ENCODE measurements around the gene SOX6. TPM values are rescaled to one million over a fixed set of nuclear protein-coding genes. Genes with fewer than 3 reads are reported as not detected.

The SOX6 gene
- total RNA-seq, 4 donors from 2014 or later: 1.7 to 3.6 (median 3.2) TPM

- H3K36me3 ChIP-seq: no peaks in the 10 kb centered on the region
- no peak overlapping the region for H3K27ac ChIP-seq (replicated peaks in 1 of 4)
- no peaks in the 10 kb centered on the region for H3K4me1 ChIP-seq
- no peaks in the 10 kb centered on the region for H3K27me3 ChIP-seq
- TF ChIP-seq POLR2A (IDR thresholded peaks at IDR 0.05; ENCODE audit: low read depth) (no peak), EP300 (IDR thresholded peaks at IDR 0.05) (no peak), POLR2AphosphoS5 (IDR thresholded peaks at IDR 0.05) (no peak)
- TF ChIP-seq, protein P1, sequence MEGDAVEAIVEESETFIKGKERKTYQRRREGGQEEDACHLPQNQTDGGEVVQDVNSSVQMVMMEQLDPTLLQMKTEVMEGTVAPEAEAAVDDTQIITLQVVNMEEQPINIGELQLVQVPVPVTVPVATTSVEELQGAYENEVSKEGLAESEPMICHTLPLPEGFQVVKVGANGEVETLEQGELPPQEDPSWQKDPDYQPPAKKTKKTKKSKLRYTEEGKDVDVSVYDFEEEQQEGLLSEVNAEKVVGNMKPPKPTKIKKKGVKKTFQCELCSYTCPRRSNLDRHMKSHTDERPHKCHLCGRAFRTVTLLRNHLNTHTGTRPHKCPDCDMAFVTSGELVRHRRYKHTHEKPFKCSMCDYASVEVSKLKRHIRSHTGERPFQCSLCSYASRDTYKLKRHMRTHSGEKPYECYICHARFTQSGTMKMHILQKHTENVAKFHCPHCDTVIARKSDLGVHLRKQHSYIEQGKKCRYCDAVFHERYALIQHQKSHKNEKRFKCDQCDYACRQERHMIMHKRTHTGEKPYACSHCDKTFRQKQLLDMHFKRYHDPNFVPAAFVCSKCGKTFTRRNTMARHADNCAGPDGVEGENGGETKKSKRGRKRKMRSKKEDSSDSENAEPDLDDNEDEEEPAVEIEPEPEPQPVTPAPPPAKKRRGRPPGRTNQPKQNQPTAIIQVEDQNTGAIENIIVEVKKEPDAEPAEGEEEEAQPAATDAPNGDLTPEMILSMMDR (IDR thresholded peaks at IDR 0.05): no peak
- H3K9me3 ChIP-seq: no peaks in the 10 kb centered on the region
- H3K4me3 ChIP-seq: no peak overlapping the region
- 56% methylated on average over 6 of the region's 6 CpGs for WGBS
- no peak for DNase-seq (ENCODE audit: extremely low spot score)
- intact Hi-C loops (cut with DNase I): no loop called here
These were observed 328.7 kb downstream of the SOX6 start for GRCh38 chr11:16027621-16028020.

- WGBS: 93% methylated on average over 2 of the region's 2 CpGs
- Histone ChIP-seq H3K4me1 (no peaks in the 10 kb centered on the region), H3K36me3 (no peaks in the 10 kb centered on the region), H3K27me3 (no peaks in the 10 kb centered on the region), H3K27ac (replicated peaks in 1 of 4) (no peak overlapping the region), H3K4me3 (no peak overlapping the region), H3K9me3 (no peaks in the 10 kb centered on the region)
- TF ChIP-seq EP300 (IDR thresholded peaks at IDR 0.05) (no peak), POLR2AphosphoS5 (IDR thresholded peaks at IDR 0.05) (no peak)
- intact Hi-C loops (cut with DNase I): no loop called here
- no peak for DNase-seq (ENCODE audit: extremely low spot score)
These were observed 329.5 kb downstream of the SOX6 start for GRCh38 chr11:16026849-16027248.

DNA sequence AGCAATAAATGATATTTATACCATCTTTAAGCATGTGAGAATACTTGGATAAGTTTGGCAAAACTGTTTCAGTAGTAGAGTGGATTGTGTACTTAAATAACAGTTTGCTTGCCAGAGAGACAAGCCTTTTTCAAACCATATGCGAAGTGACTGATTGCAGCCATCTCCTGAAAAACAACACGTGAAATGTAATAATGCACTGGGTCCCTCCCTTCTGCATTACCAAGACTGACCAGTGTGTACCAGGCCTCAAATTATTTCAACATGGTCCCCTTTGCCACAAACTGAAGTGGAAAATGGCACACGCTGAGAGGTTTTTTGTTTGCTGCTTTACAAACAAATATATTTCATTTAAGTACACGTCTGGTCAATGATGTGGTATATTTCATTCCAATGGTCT lies 337.4 kb downstream of the SOX6 start:
- WGBS: 95% methylated on average over 4 of the region's 4 CpGs

GRCh38 chr11:16016468-16016829 lies 339.9 kb downstream of the SOX6 start:
- Histone ChIP-seq H3K36me3 (no peaks in the 10 kb centered on the region), H3K4me3 (no peak overlapping the region), H3K9me3 (no peaks in the 10 kb centered on the region), H3K27ac (replicated peaks in 1 of 4) (no peak overlapping the region), H3K27me3 (no peaks in the 10 kb centered on the region), H3K4me1 (no peaks in the 10 kb centered on the region)
- 79% methylated on average over 2 of the region's 2 CpGs for WGBS
- TF ChIP-seq POLR2A (IDR thresholded peaks at IDR 0.05; ENCODE audit: low read depth): no peak
- no peak for TF ChIP-seq EP300 (IDR thresholded peaks at IDR 0.05)
- TF ChIP-seq, protein P1 (IDR thresholded peaks at IDR 0.05): no peak
- TF ChIP-seq POLR2AphosphoS5 (IDR thresholded peaks at IDR 0.05): no peak
- intact Hi-C loops (cut with DNase I): no loop called here
- DNase-seq (ENCODE audit: extremely low spot score): no peak

More for the DNA sequence above, 337.4 kb downstream of the SOX6 start:
- no peaks in the 10 kb centered on the region for H3K36me3 ChIP-seq
- DNase-seq (ENCODE audit: extremely low spot score): no peak
- H3K4me3 ChIP-seq: no peak overlapping the region
- no peak overlapping the region for H3K27ac ChIP-seq (replicated peaks in 1 of 4)
- intact Hi-C loops (cut with DNase I): no loop called here
- TF ChIP-seq POLR2A (IDR thresholded peaks at IDR 0.05; ENCODE audit: low read depth): no peak
- no peaks in the 10 kb centered on the region for H3K9me3 ChIP-seq
- H3K27me3 ChIP-seq: no peaks in the 10 kb centered on the region
- no peaks in the 10 kb centered on the region for H3K4me1 ChIP-seq

GRCh38 chr11:16015741-16016467 lies 340.4 kb downstream of the SOX6 start:
- no peak overlapping the region for H3K4me3 ChIP-seq
- H3K9me3 ChIP-seq: no peaks in the 10 kb centered on the region
- no peak for DNase-seq (ENCODE audit: extremely low spot score)
- H3K27me3 ChIP-seq: no peaks in the 10 kb centered on the region
- no peaks in the 10 kb centered on the region for H3K4me1 ChIP-seq
- WGBS: 79% methylated on average over 5 of the region's 5 CpGs
- intact Hi-C loops (cut with DNase I): no loop called here
- no peak overlapping the region for H3K27ac ChIP-seq (replicated peaks in 1 of 4)
- no peaks in the 10 kb centered on the region for H3K36me3 ChIP-seq
- TF ChIP-seq POLR2AphosphoS5 (IDR thresholded peaks at IDR 0.05): no peak
- no peak for TF ChIP-seq POLR2A (IDR thresholded peaks at IDR 0.05; ENCODE audit: low read depth)
- TF ChIP-seq, protein P1 (IDR thresholded peaks at IDR 0.05): no peak
- TF ChIP-seq EP300 (IDR thresholded peaks at IDR 0.05): no peak

All from esophagus muscularis mucosa (tissue), 4 donors.